Osteoblast (primary cell): ENCODE measurements around the gene RPS6KA2. TPM values are rescaled to one million over a fixed set of nuclear protein-coding genes. Genes with fewer than 3 reads are reported as not detected.

ENCODE experiments used
- DNase-seq: peaks from one replicate; pipeline ENCODE4 v3.0.0; 2011; ENCODE audit warnings: low spot score, mixed read lengths; ENCODE audit not compliant: insufficient read length; ENCODE audit errors: missing footprints
- H2AFZ ChIP-seq: 2 replicates; pipeline ENCODE4 v1.6.0; 2011; ENCODE audit warnings: mild to moderate bottlenecking, low read length
- H3K27ac ChIP-seq: 2 replicates; pipeline ENCODE4 v1.5.1; 2011; ENCODE audit warnings: mild to moderate bottlenecking, low read depth, low read length, moderate library complexity
- H3K27me3 ChIP-seq: 2 replicates; pipeline ENCODE4 v1.6.0; 2012; ENCODE audit warnings: mild to moderate bottlenecking, control low read depth, inconsistent platforms, low read length, moderate library complexity; ENCODE audit not compliant: insufficient read depth
- H3K36me3 ChIP-seq: 2 replicates; pipeline ENCODE4 v1.5.1; 2011; ENCODE audit warnings: mild to moderate bottlenecking, low read length, control low read depth, moderate library complexity; ENCODE audit not compliant: insufficient read depth
- H3K4me1 ChIP-seq: 2 replicates; pipeline ENCODE4 v1.5.1; 2011; ENCODE audit warnings: mild to moderate bottlenecking, low read length, control low read depth, moderate library complexity; ENCODE audit not compliant: insufficient read depth
- H3K4me2 ChIP-seq: 2 replicates; pipeline ENCODE4 v1.6.0; 2011; ENCODE audit warnings: mild to moderate bottlenecking, low read length; ENCODE audit not compliant: insufficient read depth
- H3K4me3 ChIP-seq: fragments of 200-600 bp; sonication (generic); 3 replicates; pipeline ENCODE4 v1.5.1; 2012; ENCODE audit warnings: mild to moderate bottlenecking, low read length, inconsistent platforms; ENCODE audit not compliant: insufficient read depth
- H3K79me2 ChIP-seq: 2 replicates; pipeline ENCODE4 v1.6.0; 2012; ENCODE audit warnings: mild to moderate bottlenecking, low read length, control low read depth, inconsistent platforms; ENCODE audit not compliant: insufficient read depth
- H3K9me3 ChIP-seq: 2 replicates; pipeline ENCODE4 v1.5.1; 2011; ENCODE audit warnings: low read depth, low read length, control low read depth
- H4K20me1 ChIP-seq: 2 replicates; pipeline ENCODE4 v1.6.0; 2012; ENCODE audit warnings: mild to moderate bottlenecking, low read length, control low read depth; ENCODE audit not compliant: insufficient read depth
- CTCF ChIP-seq: IDR thresholded peaks from 2 replicates; pipeline ENCODE4 v1.5.1; 2011; ENCODE audit warnings: mild to moderate bottlenecking, low read depth, low read length, moderate library complexity; ENCODE audit errors: extremely low read depth
- total RNA-seq: library from RNA; depleted of rRNA; stranded (reverse); fragments of >200 nt; gene quantifications from 2 replicates; pipeline ENCODE4 v1.2.3, GENCODE V29; 2012

The RPS6KA2 gene
- total RNA-seq, 1 donor = 113 TPM

GRCh38 chr6:166460473-166461437, 166.3 kb downstream of the RPS6KA2 start:
- Histone ChIP-seq H3K4me3 (no peak overlapping the region), H3K27me3 (no peaks in the 10 kb centered on the region), H3K4me2 (no peak overlapping the region), H3K27ac (no peak overlapping the region), H2AFZ (no peak overlapping the region), H3K79me2 (no peaks in the 10 kb centered on the region), H3K4me1 (peaks cover 6% of the 10 kb centered on the region), H3K36me3 (peaks cover 28% of the 10 kb centered on the region), H4K20me1 (no peaks in the 10 kb centered on the region), H3K9me3 (no peaks in the 10 kb centered on the region)
- TF ChIP-seq CTCF = no peak
- peak; percentile 55 for DNase-seq

GRCh38 chr6:166459906-166460305, 167.1 kb downstream of the RPS6KA2 start:
- no peaks in the 10 kb centered on the region for H3K27me3 ChIP-seq
- no peak overlapping the region for H3K27ac ChIP-seq
- no peak overlapping the region for H3K4me2 ChIP-seq
- H4K20me1 ChIP-seq = no peaks in the 10 kb centered on the region
- TF ChIP-seq CTCF = no peak
- no peak overlapping the region for H3K4me3 ChIP-seq
- no peaks in the 10 kb centered on the region for H3K79me2 ChIP-seq
- peaks cover 5% of the 10 kb centered on the region for H3K4me1 ChIP-seq
- peaks cover 28% of the 10 kb centered on the region for H3K36me3 ChIP-seq
- DNase-seq = peak; percentile 42
- H2AFZ ChIP-seq = no peak overlapping the region
- no peaks in the 10 kb centered on the region for H3K9me3 ChIP-seq

- H3K4me1 ChIP-seq = peaks cover 5% of the 10 kb centered on the region
- H2AFZ ChIP-seq = no peak overlapping the region
- H4K20me1 ChIP-seq = no peaks in the 10 kb centered on the region
- no peak for DNase-seq
- H3K27ac ChIP-seq = no peak overlapping the region
- H3K36me3 ChIP-seq = peaks cover 23% of the 10 kb centered on the region
- no peaks in the 10 kb centered on the region for H3K27me3 ChIP-seq
- no peak overlapping the region for H3K4me3 ChIP-seq
- H3K79me2 ChIP-seq = no peaks in the 10 kb centered on the region
- no peak overlapping the region for H3K4me2 ChIP-seq
- no peak for TF ChIP-seq CTCF
- no peaks in the 10 kb centered on the region for H3K9me3 ChIP-seq
These were observed 167.8 kb downstream of the RPS6KA2 start for GRCh38 chr6:166459272-166459671.

- Histone ChIP-seq H2AFZ (no peak overlapping the region), H4K20me1 (no peaks in the 10 kb centered on the region), H3K9me3 (no peaks in the 10 kb centered on the region), H3K79me2 (no peaks in the 10 kb centered on the region), H3K27me3 (no peaks in the 10 kb centered on the region), H3K27ac (no peak overlapping the region), H3K36me3 (peaks cover 16% of the 10 kb centered on the region), H3K4me1 (peaks cover 5% of the 10 kb centered on the region), H3K4me2 (no peak overlapping the region), H3K4me3 (no peak overlapping the region)
- peak; percentile 73 for DNase-seq
- peak; percentile 34 for TF ChIP-seq CTCF
These were observed 170.5 kb downstream of the RPS6KA2 start for GRCh38 chr6:166456395-166457156.
